ENCODE measurements around the gene OSBPL3. TPM values are rescaled to one million over a fixed set of nuclear protein-coding genes. Genes with fewer than 3 reads are reported as not detected.
A peak's percentile ranks its signal among the peaks of the same experiment; 100 is the strongest.

OSBPL3 gene
- total RNA-seq, 2 experiments from 2014 or later, result 41.2 to 45.1 TPM

GRCh38 chr7:25006276-25006675, 26.3 kb upstream of the OSBPL3 start:
- Mint-ChIP-seq H3K4me1 (ENCODE audit: low read depth) (peaks cover 3% of the 10 kb centered on the region), H3K27me3 (no peaks in the 10 kb centered on the region), H3K9me3 (peaks cover 2% of the 10 kb centered on the region), H3K27ac (no peak overlapping the region), H3K36me3 (peaks cover 1% of the 10 kb centered on the region), H3K4me3 (no peak overlapping the region)
- DNase-seq, result no peak
- intact Hi-C loops (cut with micrococcal nuclease), result no loop called here
- POLR2A ChIA-PET, result no interaction called here
- CTCF ChIA-PET, result no interaction called here

DNA sequence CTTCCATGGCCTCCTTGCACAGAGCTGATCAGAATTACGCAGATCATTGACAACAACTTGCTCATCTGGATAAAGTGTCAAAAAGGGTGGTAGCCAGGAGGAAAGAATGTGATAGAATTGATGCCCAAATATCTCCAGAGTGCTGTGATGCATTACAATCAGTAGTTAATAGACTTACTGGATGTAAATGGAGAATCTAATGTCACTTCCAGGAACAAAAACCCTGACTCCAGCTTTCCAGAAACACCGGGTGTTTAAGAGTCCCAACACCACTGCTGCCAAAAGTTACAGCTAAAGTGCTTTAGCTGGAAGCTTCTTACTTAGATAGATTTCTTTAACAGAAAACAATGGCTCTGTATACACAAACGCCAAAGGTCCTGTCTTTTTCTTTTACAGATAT, 25.7 kb upstream of the OSBPL3 start:
- Mint-ChIP-seq H3K36me3 (peaks cover 5% of the 10 kb centered on the region), H3K27me3 (no peaks in the 10 kb centered on the region), H3K27ac (no peak overlapping the region), H3K4me1 (ENCODE audit: low read depth) (peaks cover 3% of the 10 kb centered on the region), H3K9me3 (peaks cover 8% of the 10 kb centered on the region), H3K4me3 (no peak overlapping the region)
- CTCF ChIA-PET, result no interaction called here
- POLR2A ChIA-PET, result no interaction called here
- intact Hi-C loops (cut with micrococcal nuclease), result no loop called here
- no peak for DNase-seq

DNA sequence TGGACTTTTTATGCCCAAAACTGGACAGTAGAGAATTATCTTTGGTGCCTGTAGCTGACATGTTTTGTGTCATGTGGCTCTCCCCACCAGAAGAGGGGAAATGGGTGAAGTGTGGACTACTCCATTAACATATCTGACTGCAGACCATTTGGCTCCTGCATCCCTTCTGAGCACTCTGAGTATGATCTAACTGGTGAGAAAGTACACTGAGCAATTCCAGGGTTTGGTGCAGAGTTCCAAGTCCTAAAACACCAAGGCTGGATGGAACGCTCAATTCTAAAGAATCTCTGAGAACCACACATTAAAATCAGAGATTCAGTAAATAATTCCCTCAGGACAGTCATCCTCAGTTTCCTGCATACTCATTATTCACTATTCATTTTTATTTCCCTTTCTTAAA, 22.8 kb upstream of the OSBPL3 start:
- no peak for DNase-seq
- H3K9me3 Mint-ChIP-seq, result peaks cover 19% of the 10 kb centered on the region
- H3K27ac Mint-ChIP-seq, result no peak overlapping the region
- CTCF ChIA-PET, result no interaction called here
- intact Hi-C loops (cut with micrococcal nuclease), result no loop called here
- POLR2A ChIA-PET, result no interaction called here
- peaks cover 11% of the 10 kb centered on the region for H3K36me3 Mint-ChIP-seq
- no peak overlapping the region for H3K4me3 Mint-ChIP-seq
- peaks cover 3% of the 10 kb centered on the region for H3K4me1 Mint-ChIP-seq (ENCODE audit: low read depth)
- H3K27me3 Mint-ChIP-seq, result peaks cover 2% of the 10 kb centered on the region

GRCh38 chr7:24995466-24995865, 15.5 kb upstream of the OSBPL3 start:
- Mint-ChIP-seq H3K27ac (no peak overlapping the region), H3K4me3 (no peak overlapping the region), H3K4me1 (ENCODE audit: low read depth) (no peaks in the 10 kb centered on the region), H3K36me3 (peaks cover 4% of the 10 kb centered on the region), H3K9me3 (peaks cover 9% of the 10 kb centered on the region), H3K27me3 (peaks cover 3% of the 10 kb centered on the region)
- ChIA-PET CTCF (interaction anchor here (0.7 to 2.1 kb wide), 2 partner anchors 23 to 184 kb away, joined by 3 to 5 read pairs; no protein-coding TSS in a partner anchor), POLR2A (no interaction called here)
- intact Hi-C loops (cut with micrococcal nuclease), result no loop called here
- no peak for DNase-seq

- ChIA-PET POLR2A (no interaction called here), CTCF (interaction anchor here (1.0 kb wide), 1 partner anchor 102 kb away, joined by 4 read pairs; no protein-coding TSS in a partner anchor)
- no peak overlapping the region for H3K4me3 Mint-ChIP-seq
- H3K9me3 Mint-ChIP-seq, result no peaks in the 10 kb centered on the region
- no peaks in the 10 kb centered on the region for H3K36me3 Mint-ChIP-seq
- intact Hi-C loops (cut with micrococcal nuclease), result loop anchor here (5.0 kb wide), 1 partner anchor 65 kb away; no protein-coding TSS in a partner anchor
- H3K4me1 Mint-ChIP-seq (ENCODE audit: low read depth), result no peaks in the 10 kb centered on the region
- no peak for DNase-seq
- peaks cover 2% of the 10 kb centered on the region for H3K27me3 Mint-ChIP-seq
- no peak overlapping the region for H3K27ac Mint-ChIP-seq
Measured at GRCh38 chr7:24992314-24992713, 12.3 kb upstream of the OSBPL3 start.

GRCh38 chr7:24991353-24991752, 11.4 kb upstream of the OSBPL3 start:
- Mint-ChIP-seq H3K4me3 (no peak overlapping the region), H3K4me1 (ENCODE audit: low read depth) (no peaks in the 10 kb centered on the region), H3K36me3 (no peaks in the 10 kb centered on the region), H3K9me3 (no peaks in the 10 kb centered on the region), H3K27me3 (peaks cover 2% of the 10 kb centered on the region), H3K27ac (no peak overlapping the region)
- ChIA-PET CTCF (interaction anchor here (0.8 to 1.4 kb wide), 2 partner anchors 102 to 179 kb away, joined by 3 to 4 read pairs; no protein-coding TSS in a partner anchor), POLR2A (no interaction called here)
- no peak for DNase-seq
- intact Hi-C loops (cut with micrococcal nuclease), result loop anchor here (5.0 kb wide), 1 partner anchor 66 kb away; no protein-coding TSS in a partner anchor

DNA sequence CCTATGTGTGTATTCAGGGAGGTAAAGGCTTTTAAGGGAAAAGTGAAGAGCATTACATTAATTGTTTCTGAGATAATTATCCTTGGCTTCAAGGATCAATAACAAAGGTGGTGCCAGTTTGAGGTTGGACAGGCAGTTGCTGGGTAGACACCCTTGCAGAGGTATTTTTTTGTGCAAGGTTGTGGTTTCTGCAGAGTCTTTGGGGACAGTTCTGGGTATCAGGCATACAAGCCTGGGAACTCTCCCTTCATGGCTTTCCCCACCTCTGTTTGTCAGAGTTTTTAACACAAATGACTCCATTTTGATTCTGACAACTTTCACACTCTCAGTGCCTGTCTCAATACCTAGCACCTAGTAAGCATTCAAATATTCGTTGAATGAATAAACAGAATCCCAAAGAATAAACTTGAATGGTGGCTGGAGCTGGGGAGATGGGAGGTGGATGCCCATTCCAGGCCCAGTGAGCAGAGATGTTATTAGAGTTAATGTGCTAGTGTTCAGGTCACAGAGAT, 7.4 kb upstream of the OSBPL3 start:
- POLR2A ChIA-PET, result no interaction called here

DNA sequence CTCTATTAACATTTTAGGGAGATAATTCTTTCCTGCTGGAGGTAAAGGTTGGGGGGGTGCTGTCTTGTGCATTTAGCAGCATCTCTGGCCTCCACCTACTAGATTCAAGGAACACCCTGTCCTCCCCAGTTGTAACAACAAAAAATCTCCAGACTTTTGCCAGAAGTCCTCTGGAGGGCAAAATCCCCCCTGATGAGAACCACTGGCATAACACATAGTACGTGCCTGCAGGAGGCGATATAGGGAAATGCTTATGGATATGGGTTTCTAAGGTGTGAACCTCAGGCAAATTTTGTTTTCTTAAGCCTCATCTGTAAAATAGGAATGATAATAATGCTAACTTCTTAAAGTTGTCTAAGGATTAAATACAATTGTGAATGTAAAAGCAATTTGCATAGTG, 2.9 kb upstream of the OSBPL3 start:
- no peak overlapping the region for H3K27ac Mint-ChIP-seq
- peaks cover 31% of the 10 kb centered on the region for H3K4me1 Mint-ChIP-seq (ENCODE audit: low read depth)
- DNase-seq, result no peak
- ChIA-PET CTCF (interaction anchor here (1.2 to 6.0 kb wide), 11 partner anchors 11 to 170 kb away, joined by 4 to 86 read pairs (median 14); no protein-coding TSS in a partner anchor), POLR2A (no interaction called here)
- no peaks in the 10 kb centered on the region for H3K9me3 Mint-ChIP-seq
- intact Hi-C loops (cut with micrococcal nuclease), result no loop called here
- no peak overlapping the region for H3K4me3 Mint-ChIP-seq
- H3K36me3 Mint-ChIP-seq, result peaks cover 5% of the 10 kb centered on the region
- no peaks in the 10 kb centered on the region for H3K27me3 Mint-ChIP-seq

More for the DNA sequence above, 7.4 kb upstream of the OSBPL3 start:
- Mint-ChIP-seq H3K9me3 (no peaks in the 10 kb centered on the region), H3K27ac (no peak overlapping the region), H3K4me1 (ENCODE audit: low read depth) (peaks cover 1% of the 10 kb centered on the region), H3K27me3 (no peaks in the 10 kb centered on the region), H3K36me3 (no peaks in the 10 kb centered on the region), H3K4me3 (no peak overlapping the region)
- intact Hi-C loops (cut with micrococcal nuclease), result no loop called here
- CTCF ChIA-PET, result interaction anchor here (1.8 kb wide), 1 partner anchor 107 kb away, joined by 5 read pairs; no protein-coding TSS in a partner anchor
- DNase-seq, result no peak

- peaks cover 5% of the 10 kb centered on the region for H3K36me3 Mint-ChIP-seq
- no peaks in the 10 kb centered on the region for H3K27me3 Mint-ChIP-seq
- DNase-seq, result peak; percentile 74
- ChIA-PET CTCF (interaction anchor here (0.7 to 6.0 kb wide), 30 partner anchors 10 to 169 kb away, joined by 3 to 86 read pairs (median 5); no protein-coding TSS in a partner anchor), POLR2A (interaction anchor here (0.6 to 3.6 kb wide), 11 partner anchors 8 to 181 kb away, joined by 3 to 41 read pairs (median 5); partner anchors contain the start of gene CYCS)
- peaks cover 41% of the 10 kb centered on the region for H3K4me1 Mint-ChIP-seq (ENCODE audit: low read depth)
- intact Hi-C loops (cut with micrococcal nuclease), result loop anchor here (1.0 to 2.0 kb wide), 5 partner anchors 89 to 1451 kb away; partner anchors contain the start of genes CBX3, HNRNPA2B1 and TRA2A
- peak overlapping the region; percentile 92 for H3K27ac Mint-ChIP-seq
- H3K9me3 Mint-ChIP-seq, result no peaks in the 10 kb centered on the region
- peak overlapping the region; percentile 93 for H3K4me3 Mint-ChIP-seq
Measured at GRCh38 chr7:24981171-24981951, 1.4 kb upstream of the OSBPL3 start.

- POLR2A ChIA-PET, result interaction anchor here (1.3 to 3.6 kb wide), 9 partner anchors 48 to 160 kb away, joined by 4 to 41 read pairs (median 7); no protein-coding TSS in a partner anchor
- Mint-ChIP-seq H3K4me1 (ENCODE audit: low read depth) (peaks cover 48% of the 10 kb centered on the region), H3K36me3 (peaks cover 5% of the 10 kb centered on the region), H3K27me3 (no peaks in the 10 kb centered on the region), H3K27ac (peak overlapping the region; percentile 92), H3K9me3 (no peaks in the 10 kb centered on the region), H3K4me3 (peak overlapping the region; percentile 93)
- intact Hi-C loops (cut with micrococcal nuclease), result loop anchor here (1.0 to 2.0 kb wide), 11 partner anchors 48 to 1450 kb away; partner anchors contain the start of genes CBX3, CYCS, HNRNPA2B1 and TRA2A
- peak; percentile 68 for DNase-seq
- CTCF ChIA-PET, result interaction anchor here (0.8 to 6.0 kb wide), 22 partner anchors 14 to 168 kb away, joined by 3 to 86 read pairs (median 6); no protein-coding TSS in a partner anchor
Measured at GRCh38 chr7:24980534-24981170, 674 bp upstream of the OSBPL3 start.

DNA sequence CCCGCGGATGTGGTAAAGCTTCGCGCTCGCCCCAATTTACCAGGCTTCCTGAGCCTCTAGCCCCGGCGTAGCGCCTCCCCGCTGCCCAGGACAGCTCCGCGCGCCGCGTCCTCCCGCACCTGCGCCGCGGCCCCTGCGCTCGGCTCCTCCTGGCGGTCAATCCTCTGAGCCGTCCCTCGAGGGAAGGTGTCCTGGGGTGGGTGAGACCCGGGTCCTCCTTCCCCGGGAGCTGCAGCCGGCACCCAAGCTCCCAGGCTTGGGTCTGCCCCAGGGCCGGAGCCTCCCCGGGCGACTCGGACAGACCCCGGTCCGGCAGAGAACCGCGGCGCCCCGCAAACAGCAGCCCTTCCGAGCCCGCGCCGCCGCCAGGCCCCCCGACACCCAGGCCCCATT, 512 bp downstream of the OSBPL3 start:
- intact Hi-C loops (cut with micrococcal nuclease), result no loop called here
- POLR2A ChIA-PET, result interaction anchor here (0.6 to 3.6 kb wide), 27 partner anchors 9 to 463 kb away, joined by 3 to 41 read pairs (median 5); partner anchors contain the start of gene CYCS
- peak; percentile 90 for DNase-seq
- no peaks in the 10 kb centered on the region for H3K27me3 Mint-ChIP-seq
- H3K27ac Mint-ChIP-seq, result peak overlapping the region; percentile 92
- peaks cover 5% of the 10 kb centered on the region for H3K36me3 Mint-ChIP-seq
- CTCF ChIA-PET, result interaction anchor here (0.7 to 6.0 kb wide), 38 partner anchors 9 to 167 kb away, joined by 3 to 86 read pairs (median 4); no protein-coding TSS in a partner anchor
- no peaks in the 10 kb centered on the region for H3K9me3 Mint-ChIP-seq
- peaks cover 55% of the 10 kb centered on the region for H3K4me1 Mint-ChIP-seq (ENCODE audit: low read depth)
- peak overlapping the region; percentile 93 for H3K4me3 Mint-ChIP-seq
